ENCODE data around the gene CFAP69.
A peak's percentile ranks its signal among the peaks of the same experiment; 100 is the strongest.
"Not testable (repeated sequence)": the region's sequence is repeated elsewhere in the genome, so short reads cannot be mapped to it uniquely, and the experiment has no call there.

CFAP69 gene

DNA sequence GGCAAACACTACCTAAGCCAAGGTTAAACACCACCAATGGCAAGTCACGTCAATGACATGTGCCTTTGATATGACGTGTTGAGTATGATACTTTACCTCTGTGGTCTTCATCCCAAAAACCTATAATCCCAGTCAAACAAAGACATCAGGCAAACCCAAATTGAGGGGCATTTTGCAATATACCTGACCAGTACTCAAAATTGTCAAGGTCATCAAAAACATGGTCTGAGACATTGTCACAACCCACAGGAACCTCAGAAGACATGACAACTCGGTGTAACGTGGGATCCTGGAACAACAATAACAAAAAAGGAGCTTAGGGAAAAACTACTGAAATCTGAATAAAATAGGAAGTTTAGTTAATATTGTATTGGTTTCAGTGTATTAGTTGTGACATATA, 68.9 kb downstream of the CFAP69 start:
- no peak for DNase-seq (ENCODE audit: low spot score)
- Mint-ChIP-seq H3K27me3 (ENCODE audit: low read depth) (peaks cover 19% of the 10 kb centered on the region), H3K4me3 (no peak overlapping the region), H3K27ac (no peak overlapping the region), H3K9me3 (no peaks in the 10 kb centered on the region), H3K36me3 (ENCODE audit: low read depth) (no peaks in the 10 kb centered on the region), H3K4me1 (ENCODE audit: low read depth) (no peaks in the 10 kb centered on the region)

DNA sequence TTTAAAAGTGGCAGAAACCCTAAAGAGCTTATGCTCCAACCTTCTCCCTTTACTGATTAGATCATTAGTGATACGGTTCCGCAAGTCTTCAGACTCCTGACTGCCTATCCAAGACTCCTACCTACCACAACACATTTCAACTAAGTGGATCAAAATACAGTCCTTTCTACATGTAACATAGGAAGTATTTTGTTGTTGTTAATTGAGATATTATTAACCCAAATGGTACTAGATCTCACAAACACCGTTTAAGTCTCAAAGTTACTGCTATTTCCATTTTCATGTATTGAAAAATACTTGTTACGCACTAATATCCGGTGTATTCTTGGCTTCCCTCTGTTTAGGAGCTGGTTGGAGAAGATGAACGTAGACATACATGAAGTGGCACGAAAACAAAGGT, 75.0 kb downstream of the CFAP69 start:
- no peak for DNase-seq (ENCODE audit: low spot score)
- Mint-ChIP-seq H3K4me3 (no peak overlapping the region), H3K36me3 (ENCODE audit: low read depth) (no peaks in the 10 kb centered on the region), H3K9me3 (no peaks in the 10 kb centered on the region), H3K4me1 (ENCODE audit: low read depth) (peaks cover 4% of the 10 kb centered on the region), H3K27ac (no peak overlapping the region), H3K27me3 (ENCODE audit: low read depth) (peaks cover 56% of the 10 kb centered on the region)

DNA sequence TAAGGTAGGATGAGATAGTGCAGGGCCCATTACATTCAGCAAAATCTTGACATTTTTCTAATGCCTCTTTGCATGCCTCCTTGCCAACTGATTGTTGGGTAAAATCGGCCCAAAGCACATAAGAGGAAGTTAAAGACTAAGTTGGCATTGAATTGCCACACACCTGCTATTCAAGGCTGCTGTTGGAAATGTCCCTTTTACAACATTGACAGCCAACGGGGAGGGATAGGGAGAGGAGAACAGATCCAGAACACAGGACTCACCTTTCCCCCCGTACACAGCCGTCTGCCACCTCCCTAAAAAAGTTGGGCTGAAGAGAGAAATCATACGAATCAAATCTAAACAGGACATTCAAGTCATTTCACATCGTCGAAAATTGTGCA, 75.4 kb downstream of the CFAP69 start:
- H3K9me3 Mint-ChIP-seq, result no peaks in the 10 kb centered on the region
- no peak overlapping the region for H3K4me3 Mint-ChIP-seq
- no peak for DNase-seq (ENCODE audit: low spot score)
- H3K36me3 Mint-ChIP-seq (ENCODE audit: low read depth), result no peaks in the 10 kb centered on the region
- peaks cover 55% of the 10 kb centered on the region for H3K27me3 Mint-ChIP-seq (ENCODE audit: low read depth)
- H3K27ac Mint-ChIP-seq, result no peak overlapping the region
- peaks cover 4% of the 10 kb centered on the region for H3K4me1 Mint-ChIP-seq (ENCODE audit: low read depth)

DNA sequence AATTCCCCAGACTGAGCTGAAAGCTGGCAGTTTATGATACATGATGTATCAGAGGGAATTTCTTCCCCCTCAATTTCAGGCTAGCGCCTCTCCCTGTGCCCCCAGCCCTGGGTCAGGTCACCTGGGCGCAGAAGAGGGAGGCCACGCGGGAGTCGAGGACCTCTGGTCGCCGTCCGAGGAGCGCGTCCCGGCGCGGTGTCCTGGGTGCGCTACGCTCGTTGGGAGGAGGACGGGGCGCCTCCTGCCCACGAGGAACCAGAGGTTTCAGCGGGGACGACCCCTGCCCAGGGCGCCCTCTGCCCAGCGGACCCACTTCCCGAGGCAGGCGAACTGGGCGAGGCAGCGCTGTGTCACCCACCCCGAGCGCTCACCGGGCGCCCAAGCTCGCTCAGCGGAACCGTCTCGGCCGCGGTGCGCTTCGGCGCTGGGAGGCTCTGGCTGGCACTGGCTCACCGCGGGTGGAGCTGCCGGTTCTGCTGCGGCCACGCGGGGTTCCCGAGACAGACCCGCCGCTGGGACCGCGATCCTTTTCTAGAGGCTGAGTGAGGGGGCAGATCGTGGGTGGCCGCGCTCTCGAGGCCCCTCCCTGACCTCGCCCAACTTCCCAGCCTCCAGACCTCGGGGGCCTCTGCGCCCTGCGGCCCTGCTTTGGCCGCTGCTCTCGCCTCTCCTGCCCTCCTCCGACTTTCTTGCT, 76.0 kb downstream of the CFAP69 start, which contains the start of gene FAM237B:
FAM237B (minus strand) TSS at position 504 of the 694 bp plus-strand sequence. CDS start 1,556 bp downstream, outside the sequence.
- Mint-ChIP-seq H3K9me3 (no peaks in the 10 kb centered on the region), H3K4me3 (no peak within 1 kb of the TSS), H3K4me1 (ENCODE audit: low read depth) (peaks cover 4% of the 10 kb centered on the region), H3K27ac (no peak within 1 kb of the TSS), H3K27me3 (ENCODE audit: low read depth) (peaks cover 55% of the 10 kb centered on the region), H3K36me3 (ENCODE audit: low read depth) (no peaks in the 10 kb centered on the region)
- no peak for DNase-seq (ENCODE audit: low spot score)

DNA sequence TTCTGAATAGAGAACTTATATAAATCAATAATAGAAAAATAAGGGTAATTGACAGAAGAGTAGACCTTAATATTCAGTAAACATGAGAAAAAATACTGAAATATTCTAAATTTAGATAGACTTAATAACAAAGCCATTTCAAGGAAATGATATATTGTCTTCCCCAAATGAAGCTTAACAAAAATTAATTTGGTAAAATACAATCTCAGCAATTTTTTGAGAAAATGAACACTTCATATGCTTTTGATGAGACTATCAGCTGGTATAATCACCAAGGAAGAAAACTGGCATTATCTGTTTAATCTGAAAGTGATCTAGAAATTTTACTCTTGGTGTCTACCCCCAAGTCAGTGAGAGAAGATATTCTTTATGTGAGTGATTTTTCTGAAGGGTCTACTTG, 77.9 kb downstream of the CFAP69 start:
- Mint-ChIP-seq H3K27me3 (ENCODE audit: low read depth) (peaks cover 50% of the 10 kb centered on the region), H3K4me3 (no peak overlapping the region), H3K36me3 (ENCODE audit: low read depth) (no peaks in the 10 kb centered on the region), H3K27ac (no peak overlapping the region), H3K9me3 (no peaks in the 10 kb centered on the region), H3K4me1 (ENCODE audit: low read depth) (peaks cover 4% of the 10 kb centered on the region)
- DNase-seq (ENCODE audit: low spot score), result no peak

DNA sequence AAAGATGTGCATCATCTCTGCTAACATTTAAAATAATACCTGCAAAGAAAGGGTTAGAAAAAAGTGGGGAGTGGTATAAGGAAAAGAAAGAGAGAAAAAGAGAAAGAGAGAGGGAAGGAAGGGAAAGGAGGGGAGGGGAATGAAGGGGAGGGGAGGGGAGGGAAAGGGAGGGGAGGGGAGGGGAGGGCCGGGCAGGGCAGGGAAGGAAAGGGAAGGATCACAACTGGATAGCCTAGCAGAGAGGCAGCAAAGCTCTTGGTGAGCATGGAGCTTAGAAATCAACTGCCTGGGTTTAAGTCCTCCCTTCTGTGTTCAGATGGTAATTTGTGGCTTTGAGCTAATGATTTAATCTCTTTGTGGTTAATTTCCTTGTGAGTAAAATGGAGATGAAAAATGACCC, 81.5 kb downstream of the CFAP69 start:
- H3K27ac Mint-ChIP-seq, result no peak overlapping the region
- no peak overlapping the region for H3K4me3 Mint-ChIP-seq
- no peaks in the 10 kb centered on the region for H3K4me1 Mint-ChIP-seq (ENCODE audit: low read depth)
- H3K27me3 Mint-ChIP-seq (ENCODE audit: low read depth), result peaks cover 21% of the 10 kb centered on the region
- no peaks in the 10 kb centered on the region for H3K36me3 Mint-ChIP-seq (ENCODE audit: low read depth)
- H3K9me3 Mint-ChIP-seq, result no peaks in the 10 kb centered on the region
- DNase-seq (ENCODE audit: low spot score), result no peak

DNA sequence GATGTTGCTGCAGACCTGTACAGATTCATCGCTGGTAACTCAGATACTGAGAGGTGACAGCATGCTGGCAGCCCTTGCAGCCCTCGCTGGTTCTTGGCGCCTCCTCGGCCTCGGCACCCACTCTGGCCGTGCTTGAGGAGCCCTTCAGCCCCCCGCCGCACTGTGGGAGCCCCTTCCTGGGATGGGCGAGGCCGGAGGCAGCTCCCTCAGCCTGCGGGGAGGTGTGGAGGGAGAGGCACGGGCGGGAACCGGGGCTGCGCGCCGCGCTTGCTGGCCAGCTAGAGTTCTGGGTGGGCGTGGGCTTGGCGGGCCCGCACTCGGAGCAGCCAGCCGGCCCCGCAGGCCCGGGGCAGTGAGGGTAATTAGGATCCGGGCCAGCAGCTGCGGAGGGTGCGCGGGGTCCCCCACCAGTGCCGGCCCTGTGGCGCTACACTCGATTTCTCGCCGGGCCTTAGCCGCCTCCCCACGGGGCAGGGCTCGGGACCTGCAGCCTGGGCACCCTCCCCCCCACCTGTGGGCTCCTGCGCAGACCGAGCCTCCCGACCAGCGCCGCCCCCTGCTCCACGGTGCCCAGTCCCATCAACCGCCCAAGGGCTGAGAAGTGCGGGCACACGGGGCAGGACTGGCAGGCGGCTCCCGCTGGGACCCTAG, 89.3 kb downstream of the CFAP69 start:
- no peak overlapping the region for H3K27ac Mint-ChIP-seq
- no peaks in the 10 kb centered on the region for H3K36me3 Mint-ChIP-seq (ENCODE audit: low read depth)
- DNase-seq (ENCODE audit: low spot score), result no peak
- H3K27me3 Mint-ChIP-seq (ENCODE audit: low read depth), result peaks cover 9% of the 10 kb centered on the region
- H3K4me1 Mint-ChIP-seq (ENCODE audit: low read depth), result no peaks in the 10 kb centered on the region
- H3K4me3 Mint-ChIP-seq, result no peak overlapping the region
- no peaks in the 10 kb centered on the region for H3K9me3 Mint-ChIP-seq

DNA sequence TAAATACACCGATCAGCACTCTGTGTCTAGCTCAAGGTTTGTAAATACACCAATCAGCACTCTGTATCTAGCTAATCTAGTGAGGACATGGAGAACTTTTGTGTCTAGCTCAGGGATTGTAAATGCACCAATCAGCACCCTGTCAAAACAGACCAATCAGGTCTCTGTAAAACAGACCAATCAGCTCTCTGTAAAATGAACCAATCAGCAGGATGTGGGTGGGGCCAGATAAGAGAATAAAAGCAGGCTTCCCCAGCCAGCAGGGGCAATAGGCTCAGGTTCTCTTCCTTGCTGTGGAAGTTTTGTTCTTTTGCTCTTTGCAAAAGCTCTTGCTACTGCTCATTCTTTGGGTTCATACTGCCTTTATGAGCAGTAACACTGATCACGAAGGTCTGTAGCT, 90.0 kb downstream of the CFAP69 start:
- not testable (repeated sequence) for H3K36me3 Mint-ChIP-seq (ENCODE audit: low read depth); DNase-seq (ENCODE audit: low spot score); H3K27me3 Mint-ChIP-seq (ENCODE audit: low read depth); H3K9me3 Mint-ChIP-seq; H3K27ac Mint-ChIP-seq; H3K4me3 Mint-ChIP-seq; H3K4me1 Mint-ChIP-seq (ENCODE audit: low read depth)

DNA sequence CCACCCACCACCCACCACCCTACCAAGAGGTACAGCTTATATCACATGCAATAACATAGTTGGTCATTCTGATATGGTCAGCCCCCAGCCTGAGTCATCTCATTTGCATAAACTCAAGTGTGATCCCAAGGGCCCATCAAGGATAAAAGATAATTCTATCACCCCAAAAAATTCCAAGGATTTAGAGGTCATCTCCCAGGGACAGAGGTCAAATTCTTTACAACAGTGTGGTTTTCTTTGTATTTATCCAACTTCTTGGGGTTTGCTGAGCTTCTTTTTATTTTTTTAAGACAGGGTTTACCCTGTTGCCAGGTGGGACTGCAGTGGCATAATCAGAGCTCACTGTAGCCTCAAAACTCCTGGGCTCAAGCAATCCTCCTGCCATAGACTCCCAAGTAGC, 92.1 kb downstream of the CFAP69 start:
- Mint-ChIP-seq H3K4me1 (ENCODE audit: low read depth) (no peaks in the 10 kb centered on the region), H3K9me3 (no peaks in the 10 kb centered on the region), H3K4me3 (no peak overlapping the region), H3K36me3 (ENCODE audit: low read depth) (no peaks in the 10 kb centered on the region), H3K27me3 (ENCODE audit: low read depth) (peaks cover 6% of the 10 kb centered on the region), H3K27ac (no peak overlapping the region)
- DNase-seq (ENCODE audit: low spot score), result no peak

DNA sequence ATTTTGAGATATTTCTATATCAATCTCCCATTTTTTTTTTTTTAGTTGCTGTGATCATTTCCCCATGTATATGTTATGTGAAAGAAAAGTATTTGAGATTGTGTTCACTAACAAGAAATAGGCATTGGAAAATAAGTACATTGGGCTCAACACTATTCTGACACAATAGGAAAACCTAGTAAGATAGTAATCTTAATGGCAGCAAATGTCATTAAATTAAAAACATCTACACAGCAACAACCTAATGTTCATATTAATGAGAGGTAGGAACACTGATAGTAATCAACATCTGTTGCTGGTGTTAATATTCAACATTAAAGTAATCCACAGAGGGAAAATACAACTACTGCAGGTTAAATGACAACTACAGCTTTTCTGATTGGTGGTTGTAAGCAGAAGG, 100.0 kb downstream of the CFAP69 start:
- H3K36me3 Mint-ChIP-seq (ENCODE audit: low read depth), result peaks cover 14% of the 10 kb centered on the region
- no peak for DNase-seq (ENCODE audit: low spot score)
- H3K27me3 Mint-ChIP-seq (ENCODE audit: low read depth), result no peaks in the 10 kb centered on the region
- H3K4me1 Mint-ChIP-seq (ENCODE audit: low read depth), result peaks cover 31% of the 10 kb centered on the region
- no peaks in the 10 kb centered on the region for H3K9me3 Mint-ChIP-seq
- H3K4me3 Mint-ChIP-seq, result peak overlapping the region; percentile 97
- H3K27ac Mint-ChIP-seq, result peak overlapping the region; percentile 98

DNA sequence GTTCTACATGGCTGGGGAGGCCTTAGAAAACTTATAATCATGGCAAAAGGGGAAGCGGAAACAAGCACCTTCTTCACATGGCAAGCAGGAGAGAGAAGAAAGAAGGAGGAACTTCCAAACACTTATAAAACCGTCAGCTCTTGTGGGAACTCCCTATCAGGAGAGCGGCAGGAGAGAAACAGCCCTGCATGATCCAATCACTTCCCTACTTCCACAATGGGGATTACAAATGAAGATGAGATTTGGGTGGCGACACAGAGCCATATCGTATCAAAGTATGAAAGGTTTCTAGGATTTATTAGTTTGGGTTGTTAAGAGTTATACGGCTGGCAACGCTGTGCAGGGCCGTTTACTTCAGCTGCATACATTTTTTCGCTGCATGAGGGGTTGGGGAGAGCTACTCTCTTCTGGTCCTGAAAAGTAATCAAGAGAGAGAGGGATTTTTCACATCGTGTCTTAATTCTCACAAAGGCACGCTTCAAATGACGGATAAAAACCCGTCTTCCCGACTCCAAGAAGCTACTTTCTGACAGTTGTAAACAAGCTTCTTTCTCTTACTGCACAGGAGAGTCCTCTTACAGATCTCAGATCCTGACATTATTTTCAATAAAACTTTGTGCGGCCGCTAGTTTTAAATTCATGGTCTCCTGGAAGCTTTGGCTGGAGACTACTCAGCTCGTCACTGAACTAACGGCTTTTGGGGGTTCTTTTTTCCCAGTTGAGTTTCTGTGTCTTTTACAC, 100.8 kb downstream of the CFAP69 start:
- Mint-ChIP-seq H3K4me1 (ENCODE audit: low read depth) (peaks cover 31% of the 10 kb centered on the region), H3K36me3 (ENCODE audit: low read depth) (peaks cover 18% of the 10 kb centered on the region), H3K27ac (peak overlapping the region; percentile 98), H3K9me3 (no peaks in the 10 kb centered on the region), H3K4me3 (peak overlapping the region; percentile 97), H3K27me3 (ENCODE audit: low read depth) (no peaks in the 10 kb centered on the region)
- DNase-seq (ENCODE audit: low spot score), result no peak

DNA sequence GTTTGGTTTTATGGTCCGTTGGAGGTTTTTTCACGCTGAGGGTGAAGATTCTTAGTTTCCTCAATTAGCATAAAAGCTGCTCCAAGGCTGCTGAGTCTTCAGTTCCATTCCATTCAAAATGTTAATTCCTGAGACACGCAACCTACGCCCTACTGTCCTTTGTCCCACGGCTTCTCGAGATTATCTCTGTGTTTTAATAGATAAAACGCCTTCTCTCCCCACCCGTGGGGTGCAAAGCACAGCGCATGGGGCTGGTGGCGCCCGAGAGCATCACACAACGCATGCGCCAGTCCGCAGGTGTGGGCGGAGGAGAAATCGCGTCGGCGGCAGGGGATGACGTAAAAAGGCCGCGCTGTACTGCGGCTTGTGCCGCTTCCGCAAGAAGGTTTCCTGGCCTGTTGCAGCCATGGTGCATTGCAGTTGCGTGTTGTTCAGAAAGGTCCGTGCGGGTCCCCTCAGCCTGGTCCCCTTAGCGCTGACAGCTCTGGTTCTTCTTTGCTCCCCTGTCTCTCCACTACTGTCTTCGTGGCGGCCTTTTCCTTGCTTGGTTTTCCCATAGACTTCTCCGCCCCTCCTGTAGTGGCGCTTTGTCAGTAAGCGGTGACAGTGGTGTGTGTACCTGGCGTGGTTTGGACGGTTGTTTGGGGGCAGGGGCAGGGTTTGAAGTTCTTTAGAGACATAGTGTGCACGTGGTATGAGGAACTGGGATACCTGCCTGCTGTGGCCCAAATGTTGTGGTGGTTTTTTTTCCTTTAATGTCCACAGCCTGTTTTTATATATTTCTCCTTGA, 101.6 kb downstream of the CFAP69 start, which contains the start of gene GTPBP10:
GTPBP10 (plus strand) TSS at position 381 of the 790 bp plus-strand sequence; CDS start at position 407, 26 bp downstream.
- Mint-ChIP-seq H3K9me3 (no peaks in the 10 kb centered on the region), H3K36me3 (ENCODE audit: low read depth) (peaks cover 18% of the 10 kb centered on the region), H3K4me3 (peak within 1 kb of the TSS; percentile 97), H3K4me1 (ENCODE audit: low read depth) (peaks cover 31% of the 10 kb centered on the region), H3K27ac (peak within 1 kb of the TSS; percentile 98), H3K27me3 (ENCODE audit: low read depth) (no peaks in the 10 kb centered on the region)
- DNase-seq (ENCODE audit: low spot score), result peak; percentile 94

DNA sequence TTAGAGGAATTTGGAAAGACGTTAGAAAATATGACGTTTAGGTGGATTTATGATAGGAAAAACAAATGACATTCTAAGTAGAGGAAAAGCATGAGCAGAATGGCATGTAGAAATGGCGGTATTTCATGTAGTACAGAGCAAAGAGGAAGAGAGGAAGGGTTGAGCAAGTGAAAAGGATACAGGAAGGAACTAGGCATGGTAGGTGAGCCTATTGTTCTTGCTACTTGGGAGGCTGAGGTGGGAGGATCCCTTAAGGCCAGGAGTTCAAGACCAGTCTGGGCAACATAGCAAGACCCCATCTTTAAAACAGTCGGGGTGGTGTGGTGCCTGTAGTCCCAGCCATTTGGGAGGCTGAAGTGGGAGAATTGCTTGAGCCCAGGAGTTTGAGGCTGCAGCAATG, 102.8 kb downstream of the CFAP69 start:
- peak overlapping the region; percentile 98 for H3K27ac Mint-ChIP-seq
- H3K9me3 Mint-ChIP-seq, result no peaks in the 10 kb centered on the region
- H3K36me3 Mint-ChIP-seq (ENCODE audit: low read depth), result peaks cover 28% of the 10 kb centered on the region
- H3K4me3 Mint-ChIP-seq, result peak overlapping the region; percentile 97
- peaks cover 31% of the 10 kb centered on the region for H3K4me1 Mint-ChIP-seq (ENCODE audit: low read depth)
- no peaks in the 10 kb centered on the region for H3K27me3 Mint-ChIP-seq (ENCODE audit: low read depth)
- DNase-seq (ENCODE audit: low spot score), result no peak

Data from T-helper 2 cell treated with Interferon-gamma antibody and Interleukin-4, amounts not matched to agents 5 μg/mL and 100 μg/mL, for 36 hours (primary cell).